GM19239 (cell line): ENCODE measurements around the gene SH3PXD2B.

Source experiments
- DNase-seq: peaks from one replicate; pipeline ENCODE4 v3.0.0; 2011; ENCODE audit warnings: low spot score; ENCODE audit not compliant: insufficient read length
- FAIRE-seq: peaks from 2 replicates; lab custom pipeline; 2011; peaks lifted over from hg19 to GRCh38; lab: Jason Lieb, UNC

Gene SH3PXD2B

GRCh38 chr5:172439785-172440477 lies 14.4 kb downstream of the SH3PXD2B start:
- no peak for FAIRE-seq
- no peak for DNase-seq

GRCh38 chr5:172438319-172438668 lies 16.0 kb downstream of the SH3PXD2B start:
- FAIRE-seq (no peak), DNase-seq (no peak)

GRCh38 chr5:172437445-172438318 lies 16.6 kb downstream of the SH3PXD2B start:
- DNase-seq (no peak), FAIRE-seq (no peak)

GRCh38 chr5:172436879-172437369 lies 17.4 kb downstream of the SH3PXD2B start:
- no peak for FAIRE-seq
- DNase-seq: no peak

- DNase-seq (no peak), FAIRE-seq (no peak)
Observed at GRCh38 chr5:172436078-172436878, 18.0 kb downstream of the SH3PXD2B start.

GRCh38 chr5:172435362-172436077 lies 18.8 kb downstream of the SH3PXD2B start:
- no peak for DNase-seq
- FAIRE-seq: no peak

GRCh38 chr5:172434251-172434650 lies 20.1 kb downstream of the SH3PXD2B start:
- no peak for FAIRE-seq
- no peak for DNase-seq

GRCh38 chr5:172433513-172433912 lies 20.8 kb downstream of the SH3PXD2B start:
- FAIRE-seq (no peak), DNase-seq (no peak)

GRCh38 chr5:172433071-172433470 lies 21.3 kb downstream of the SH3PXD2B start:
- no peak for DNase-seq
- FAIRE-seq: no peak

- DNase-seq: no peak
- FAIRE-seq: no peak
Observed at GRCh38 chr5:172430354-172430753, 24.0 kb downstream of the SH3PXD2B start.

- FAIRE-seq: no peak
- no peak for DNase-seq
Observed at GRCh38 chr5:172429201-172429940, 25.0 kb downstream of the SH3PXD2B start.

- DNase-seq (no peak), FAIRE-seq (no peak)
Observed at GRCh38 chr5:172428224-172429166, 25.8 kb downstream of the SH3PXD2B start.

- FAIRE-seq (no peak), DNase-seq (no peak)
Observed at GRCh38 chr5:172427202-172427601, 27.1 kb downstream of the SH3PXD2B start.

- no peak for DNase-seq
- FAIRE-seq: no peak
Observed at GRCh38 chr5:172426086-172426485, 28.2 kb downstream of the SH3PXD2B start.

- no peak for FAIRE-seq
Observed at GRCh38 chr5:172425402-172425801, 28.9 kb downstream of the SH3PXD2B start.

GRCh38 chr5:172424808-172425207 lies 29.5 kb downstream of the SH3PXD2B start:
- no peak for DNase-seq
- no peak for FAIRE-seq

More at GRCh38 chr5:172425402-172425801, 28.9 kb downstream of the SH3PXD2B start:
- no peak for DNase-seq

- DNase-seq (no peak), FAIRE-seq (no peak)
Observed at GRCh38 chr5:172424111-172424490, 30.2 kb downstream of the SH3PXD2B start.
